WTC11 (cell line): ENCODE data around the gene UIMC1.
"Not testable (repeated sequence)": the region's sequence is repeated elsewhere in the genome, so short reads cannot be mapped to it uniquely, and the experiment has no call there.

Experiments used
- CBFB ChIP-seq: sonication (generic); formaldehyde crosslinking; IDR thresholded peaks from 2 replicates; pipeline ENCODE4 v1.8.1; 2022; ENCODE audit warnings: mild to moderate bottlenecking, low read depth, missing genetic modification reagents
- CTCF ChIP-seq: fragments of 200-600 bp; IDR thresholded peaks from 2 replicates; pipeline ENCODE4 v1.8.0; 2022; ENCODE audit warnings: antibody characterized with exemption
- EMX1 ChIP-seq: fragments of 250-450 bp; sonication (Bioruptor Pico); IDR thresholded peaks from 2 replicates; pipeline ENCODE4 v1.8.0; 2021; ENCODE audit warnings: mild to moderate bottlenecking
- JUN ChIP-seq: sonication (generic); formaldehyde crosslinking; IDR thresholded peaks from 2 replicates; pipeline ENCODE4 v1.8.0; 2023; ENCODE audit warnings: mild to moderate bottlenecking, missing genetic modification reagents
- KAT7 ChIP-seq: sonication (generic); formaldehyde crosslinking; IDR thresholded peaks from 2 replicates; pipeline ENCODE4 v1.8.1; 2023; ENCODE audit warnings: missing genetic modification reagents, mild to moderate bottlenecking, borderline replicate concordance
- SP1 ChIP-seq: sonication (generic); formaldehyde crosslinking; conservative IDR thresholded peaks from 2 replicates; pipeline ENCODE4 v1.8.1; 2022; ENCODE audit warnings: missing genetic modification reagents
- TEAD1 ChIP-seq: sonication (generic); formaldehyde crosslinking; IDR thresholded peaks from 2 replicates; pipeline ENCODE4 v1.8.0; 2022; ENCODE audit warnings: mild to moderate bottlenecking, missing genetic modification reagents
- ZNF512 ChIP-seq: sonication (generic); formaldehyde crosslinking; IDR thresholded peaks from 2 replicates; pipeline ENCODE4 v1.8.1; 2022; ENCODE audit warnings: missing genetic modification reagents, borderline replicate concordance

- TF ChIP-seq CTCF; TEAD1 (CRISPR knock-in tag); KAT7 (CRISPR knock-in tag); CBFB (CRISPR knock-in tag); SP1; ZNF512 (CRISPR knock-in tag); JUN; EMX1: not testable (repeated sequence)
These were observed 23.5 kb downstream of the UIMC1 start for GRCh38 chr5:176983112-176983511.
